Cardiac muscle cell (in vitro differentiated cells and primary cell): ENCODE measurements around the gene SH3BP2. TPM values are rescaled to one million over a fixed set of nuclear protein-coding genes. Genes with fewer than 3 reads are reported as not detected.

ENCODE experiments used
- DNase-seq, 2 donors: peaks; one replicate each; pipeline versions ENCODE4 v3.0.0 to v3.0.0-alpha.2; 2010 to 2017; ENCODE audit warnings: low read depth in 1 of 2, low spot score in 1 of 2
- H3K27ac ChIP-seq: fragments of 200-600 bp; sonication (generic); 2 replicates; pipeline ENCODE4 v1.5.1; 2016
- H3K27me3 ChIP-seq: fragments of 200-600 bp; sonication (generic); 2 replicates; pipeline ENCODE4 v1.6.0; 2016; ENCODE audit warnings: control low read depth
- H3K36me3 ChIP-seq: fragments of 200-600 bp; sonication (generic); 2 replicates; pipeline ENCODE4 v1.5.1; 2016; ENCODE audit warnings: control low read depth
- H3K4me1 ChIP-seq: fragments of 200-600 bp; sonication (generic); 2 replicates; pipeline ENCODE4 v1.8.1; 2017; ENCODE audit warnings: low read depth, mild to moderate bottlenecking, mixed run types
- H3K4me3 ChIP-seq: fragments of 200-600 bp; sonication (generic); 2 replicates; pipeline ENCODE4 v1.5.1; 2016; ENCODE audit warnings: mild to moderate bottlenecking
- H3K9me3 ChIP-seq: fragments of 200-600 bp; sonication (generic); 2 replicates; pipeline ENCODE4 v1.5.1; 2017; ENCODE audit warnings: low read depth, mild to moderate bottlenecking, control low read depth
- CTCF ChIP-seq: IDR thresholded peaks from 2 replicates; pipeline ENCODE4 v1.5.1; 2012; ENCODE audit warnings: low read depth, mild to moderate bottlenecking, low read length
- polyA plus RNA-seq: library from polyadenylated mRNA; unstranded; fragments of >200 nt; fragmentation: Nextera tagmentation; extraction: Ambion mirVana; gene quantifications from 2 replicates; pipeline ENCODE4 v1.2.1, GENCODE V29; 2016
- total RNA-seq: library from RNA; depleted of rRNA; stranded (reverse); fragments of >200 nt; gene quantifications from 2 replicates; pipeline ENCODE4 v1.2.3, GENCODE V29; 2016

Gene SH3BP2
- total and polyA plus RNA-seq, 2 experiments from 2014 or later: 8.5 to 31.7 TPM

DNA sequence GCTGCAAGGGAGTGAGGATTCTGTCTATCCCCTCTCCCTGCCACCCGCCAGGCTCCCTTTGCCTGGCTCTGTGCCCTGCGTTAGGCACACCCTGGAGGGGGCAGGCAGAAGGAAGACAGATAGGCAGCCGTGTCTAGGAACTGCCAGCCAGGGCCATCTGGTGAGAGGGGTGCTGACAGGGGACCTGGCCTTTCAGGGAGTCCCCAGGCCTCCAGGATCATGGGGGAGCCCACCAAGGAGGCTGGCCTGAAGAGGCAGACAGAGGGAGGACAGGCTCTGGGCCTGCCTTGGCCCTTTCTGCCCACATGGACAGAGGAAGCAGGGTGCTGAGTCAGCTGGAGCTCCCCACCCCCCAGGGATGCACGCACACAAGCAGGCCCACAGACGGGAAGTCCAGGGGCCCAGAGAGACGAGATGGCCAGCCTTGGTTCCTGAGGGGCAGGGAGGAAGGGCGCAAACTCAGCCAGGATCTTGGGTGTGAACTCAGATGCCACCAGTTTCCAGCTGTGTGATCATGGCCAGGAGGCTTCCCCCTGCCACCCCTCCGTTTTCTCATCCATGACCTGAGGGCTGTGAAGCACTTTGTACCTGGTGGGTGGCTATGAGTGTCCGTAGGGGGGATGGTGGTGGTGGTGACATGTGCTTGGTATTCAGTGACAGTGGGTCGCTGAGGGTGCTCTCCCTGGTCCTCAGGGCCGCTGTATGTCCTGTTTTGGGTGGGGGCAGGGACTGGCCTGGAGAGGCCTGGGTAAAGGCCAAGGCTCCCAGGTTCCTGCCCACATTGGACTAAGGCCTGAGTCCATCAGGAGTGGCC, 1.8 kb downstream of the SH3BP2 start:
- Histone ChIP-seq H3K4me3 (no peak overlapping the region), H3K27ac (no peak overlapping the region), H3K27me3 (no peaks in the 10 kb centered on the region), H3K9me3 (no peaks in the 10 kb centered on the region), H3K4me1 (peaks cover 12% of the 10 kb centered on the region), H3K36me3 (no peaks in the 10 kb centered on the region)
- peak in 1 of 2 donors; percentile 92 for DNase-seq
- TF ChIP-seq CTCF: no peak

DNA sequence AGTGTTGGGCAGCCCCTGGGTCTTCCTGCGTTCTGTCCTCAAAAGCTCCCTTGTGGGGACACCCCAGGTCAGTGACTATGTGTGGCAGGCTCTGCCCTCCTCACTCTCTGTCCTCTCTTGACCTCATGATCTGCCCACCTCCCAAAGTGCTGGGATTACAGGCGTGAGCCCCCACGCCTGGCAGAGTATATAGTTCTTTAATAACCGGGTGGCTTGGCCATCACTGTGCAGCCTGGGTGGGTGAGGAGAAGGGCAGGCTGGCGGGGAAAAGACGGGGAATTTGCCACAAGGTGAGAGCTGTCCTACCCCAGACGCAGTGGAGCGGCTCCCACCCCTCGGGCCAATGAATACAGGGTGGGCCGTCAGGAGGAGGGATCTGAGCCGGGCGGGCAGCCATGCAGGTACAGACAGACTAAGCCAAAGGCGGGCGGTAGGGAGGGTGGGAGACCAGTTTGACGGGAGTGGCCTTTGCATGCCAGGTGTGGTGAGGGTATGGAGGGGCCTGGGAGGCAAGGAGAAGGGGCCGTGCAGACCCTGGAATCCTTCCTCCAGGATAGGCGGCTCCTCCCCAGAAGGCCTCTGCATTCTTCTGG, 2.5 kb downstream of the SH3BP2 start:
- Histone ChIP-seq H3K27ac (no peak overlapping the region), H3K4me3 (no peak overlapping the region), H3K9me3 (no peaks in the 10 kb centered on the region), H3K4me1 (peaks cover 19% of the 10 kb centered on the region), H3K36me3 (no peaks in the 10 kb centered on the region), H3K27me3 (no peaks in the 10 kb centered on the region)
- DNase-seq: no peak
- no peak for TF ChIP-seq CTCF

- no peaks in the 10 kb centered on the region for H3K27me3 ChIP-seq
- H3K4me3 ChIP-seq: no peak overlapping the region
- peaks cover 26% of the 10 kb centered on the region for H3K4me1 ChIP-seq
- H3K36me3 ChIP-seq: no peaks in the 10 kb centered on the region
- H3K9me3 ChIP-seq: no peaks in the 10 kb centered on the region
- H3K27ac ChIP-seq: no peak overlapping the region
- no peak for TF ChIP-seq CTCF
- DNase-seq: no peak
These were observed 3.3 kb downstream of the SH3BP2 start for GRCh38 chr4:2795893-2796848.

- peaks cover 34% of the 10 kb centered on the region for H3K4me1 ChIP-seq
- TF ChIP-seq CTCF: no peak
These were observed 4.1 kb downstream of the SH3BP2 start for GRCh38 chr4:2796849-2797544.

More at GRCh38 chr4:2796849-2797544, 4.1 kb downstream of the SH3BP2 start:
- Histone ChIP-seq H3K9me3 (no peaks in the 10 kb centered on the region), H3K27me3 (no peaks in the 10 kb centered on the region), H3K27ac (no peak overlapping the region), H3K36me3 (no peaks in the 10 kb centered on the region), H3K4me3 (no peak overlapping the region)
- DNase-seq: no peak
